Cortex of kidney (tissue), 1 donor: Measurements from ENCODE around the gene GLOD5.
"Not testable (repeated sequence)": the region's sequence is repeated elsewhere in the genome, so short reads cannot be mapped to it uniquely, and the experiment has no call there.

ENCODE experiments used
- DNase-seq: peaks from one replicate; lab custom pipeline; 2025; lab: John Stamatoyannopoulos, UW

Gene GLOD5

GRCh38 chrX:48793935-48794334 lies 32.4 kb downstream of the GLOD5 start:
- no peak for DNase-seq

GRCh38 chrX:48794340-48794910 lies 32.9 kb downstream of the GLOD5 start:
- DNase-seq, result no peak

DNA sequence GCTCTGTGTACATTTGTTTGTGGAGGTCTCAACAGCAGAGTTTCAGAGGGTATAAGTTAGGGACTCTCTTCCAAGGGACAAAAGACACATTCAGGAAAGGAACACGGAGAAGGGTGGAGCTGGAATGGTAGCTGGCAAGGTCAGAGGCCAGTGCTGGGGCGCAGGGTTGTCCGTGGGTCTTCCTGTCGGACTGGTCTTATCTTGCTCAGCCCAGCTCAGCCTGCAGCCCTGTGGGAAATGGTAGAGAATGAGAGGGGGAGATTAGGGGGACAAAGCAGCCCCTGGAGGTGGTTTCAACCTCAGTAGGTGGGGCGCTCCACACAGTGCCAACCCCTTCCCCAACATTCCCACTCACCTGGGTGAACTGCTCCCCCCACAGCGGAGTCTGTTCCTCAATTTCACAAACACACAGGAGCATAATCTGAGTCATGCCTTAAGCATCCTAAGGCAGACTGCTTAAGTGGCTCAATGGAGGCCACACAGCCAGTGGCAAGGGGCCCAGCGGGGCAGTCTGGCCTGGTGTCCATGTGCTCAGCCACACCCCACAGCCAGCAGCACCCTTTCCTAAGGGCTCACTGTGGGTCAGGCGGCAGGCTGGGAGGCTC lies 33.5 kb downstream of the GLOD5 start:
- DNase-seq, result no peak

GRCh38 chrX:48798318-48798717 lies 36.8 kb downstream of the GLOD5 start:
- no peak for DNase-seq

DNA sequence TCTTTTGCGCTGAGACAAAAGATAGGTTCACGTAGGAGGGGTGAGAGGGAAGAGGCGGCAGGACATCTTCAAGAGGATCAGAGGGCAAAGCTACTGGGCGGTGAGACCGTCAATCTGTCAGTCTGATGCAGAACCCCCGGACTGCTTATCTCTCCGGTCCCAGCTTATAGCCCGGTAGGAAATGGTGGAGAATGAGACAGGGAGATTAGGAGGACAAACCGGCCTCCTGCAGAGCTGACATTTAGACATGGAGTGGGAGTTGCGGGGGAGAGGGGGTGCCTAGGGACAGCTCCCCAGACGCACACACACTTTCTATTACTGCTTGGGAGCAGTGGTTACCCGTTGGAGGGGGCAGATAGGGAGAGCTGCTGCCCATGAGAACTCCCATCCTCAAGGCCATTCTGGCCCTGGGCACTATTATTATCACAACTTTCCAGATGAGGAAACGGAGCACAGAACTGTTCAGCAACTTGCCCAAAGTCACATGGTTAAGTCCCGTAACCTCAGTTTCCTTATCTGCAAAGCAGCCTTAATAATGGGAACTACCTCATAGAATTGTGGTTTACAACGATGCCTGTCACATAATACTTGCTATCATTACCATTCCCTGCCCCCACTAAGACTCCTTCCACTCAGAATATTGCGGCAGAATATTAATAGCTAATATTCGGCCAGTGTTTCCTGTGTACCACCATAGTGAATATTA lies 39.2 kb downstream of the GLOD5 start:
- DNase-seq, result no peak

GRCh38 chrX:48801280-48802088 lies 39.9 kb downstream of the GLOD5 start, which contains the start of gene HDAC6:
HDAC6 (plus strand) TSS chrX:48802067; CDS start chrX:48802693, 626 bp downstream.
- DNase-seq, result peak; percentile 49

- DNase-seq, result no peak
These were observed 40.8 kb downstream of the GLOD5 start for GRCh38 chrX:48802089-48802904.

GRCh38 chrX:48802905-48803200 lies 41.3 kb downstream of the GLOD5 start:
- DNase-seq, result no peak

GRCh38 chrX:48806081-48806480 lies 44.5 kb downstream of the GLOD5 start:
- no peak for DNase-seq

- no peak for DNase-seq
These were observed 52.1 kb downstream of the GLOD5 start for GRCh38 chrX:48813644-48814043.

- no peak for DNase-seq
These were observed 53.2 kb downstream of the GLOD5 start for GRCh38 chrX:48814722-48815121.

- DNase-seq, result no peak
These were observed 53.7 kb downstream of the GLOD5 start for GRCh38 chrX:48815266-48815665.

DNA sequence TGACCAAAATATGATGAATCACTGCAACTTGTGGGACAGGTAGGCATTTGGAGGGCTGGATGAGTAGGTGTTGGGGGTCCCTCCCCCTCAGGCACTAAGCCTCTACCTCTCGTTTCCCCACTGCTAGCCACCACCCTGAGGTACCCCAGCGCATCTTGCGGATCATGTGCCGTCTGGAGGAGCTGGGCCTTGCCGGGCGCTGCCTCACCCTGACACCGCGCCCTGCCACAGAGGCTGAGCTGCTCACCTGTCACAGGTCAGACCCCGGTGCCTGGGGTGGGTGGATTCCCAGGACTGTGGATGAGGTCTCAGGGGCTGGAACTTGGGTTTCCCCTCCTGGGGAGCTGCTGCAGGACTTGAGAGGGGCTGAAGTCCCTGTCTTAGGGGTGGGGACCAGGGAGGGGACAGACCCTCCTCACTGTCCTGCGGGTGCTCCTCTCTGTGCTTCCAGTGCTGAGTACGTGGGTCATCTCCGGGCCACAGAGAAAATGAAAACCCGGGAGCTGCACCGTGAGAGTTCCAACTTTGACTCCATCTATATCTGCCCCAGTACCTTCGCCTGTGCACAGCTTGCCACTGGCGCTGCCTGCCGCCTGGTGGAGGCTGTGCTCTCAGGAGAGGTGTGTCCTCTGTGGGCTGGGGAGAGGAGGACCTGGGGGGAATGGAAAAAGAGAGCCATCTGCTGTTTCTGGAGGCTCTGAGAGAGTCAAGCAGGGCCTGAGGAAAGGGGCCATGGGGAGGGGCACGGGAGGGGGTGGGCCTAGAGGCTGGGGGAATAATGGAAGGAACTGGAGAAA lies 54.7 kb downstream of the GLOD5 start:
- no peak for DNase-seq

DNA sequence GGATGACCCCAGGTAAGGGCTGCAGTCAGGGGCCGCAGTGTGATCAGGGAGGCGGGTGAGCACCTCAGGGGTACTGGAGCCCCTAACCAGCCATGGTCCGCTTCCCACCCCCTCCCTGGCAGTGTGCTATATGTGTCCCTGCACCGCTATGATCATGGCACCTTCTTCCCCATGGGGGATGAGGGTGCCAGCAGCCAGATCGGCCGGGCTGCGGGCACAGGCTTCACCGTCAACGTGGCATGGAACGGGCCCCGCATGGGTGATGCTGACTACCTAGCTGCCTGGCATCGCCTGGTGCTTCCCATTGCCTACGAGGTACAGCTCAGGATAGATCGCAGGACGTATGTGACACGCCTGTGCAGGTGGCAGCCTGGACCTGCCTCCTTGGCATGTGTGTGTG lies 56.6 kb downstream of the GLOD5 start:
- no peak for DNase-seq

- no peak for DNase-seq
These were observed 57.3 kb downstream of the GLOD5 start for GRCh38 chrX:48818866-48819265.

- DNase-seq, result not testable (repeated sequence)
These were observed 57.8 kb downstream of the GLOD5 start for GRCh38 chrX:48819394-48819793.

- no peak for DNase-seq
These were observed 61.5 kb downstream of the GLOD5 start for GRCh38 chrX:48823053-48823452.
